GM19395 (cell line): ENCODE measurements around the gene PTCH2.

ENCODE experiments used
- ATAC-seq: cut with Tn5 transposase; IDR thresholded peaks from one replicate; pipeline ENCODE4 v1.9.1; 2021; ENCODE audit warnings: mild to moderate bottlenecking, moderate library complexity; ENCODE audit not compliant: unreplicated experiment

The PTCH2 gene

DNA sequence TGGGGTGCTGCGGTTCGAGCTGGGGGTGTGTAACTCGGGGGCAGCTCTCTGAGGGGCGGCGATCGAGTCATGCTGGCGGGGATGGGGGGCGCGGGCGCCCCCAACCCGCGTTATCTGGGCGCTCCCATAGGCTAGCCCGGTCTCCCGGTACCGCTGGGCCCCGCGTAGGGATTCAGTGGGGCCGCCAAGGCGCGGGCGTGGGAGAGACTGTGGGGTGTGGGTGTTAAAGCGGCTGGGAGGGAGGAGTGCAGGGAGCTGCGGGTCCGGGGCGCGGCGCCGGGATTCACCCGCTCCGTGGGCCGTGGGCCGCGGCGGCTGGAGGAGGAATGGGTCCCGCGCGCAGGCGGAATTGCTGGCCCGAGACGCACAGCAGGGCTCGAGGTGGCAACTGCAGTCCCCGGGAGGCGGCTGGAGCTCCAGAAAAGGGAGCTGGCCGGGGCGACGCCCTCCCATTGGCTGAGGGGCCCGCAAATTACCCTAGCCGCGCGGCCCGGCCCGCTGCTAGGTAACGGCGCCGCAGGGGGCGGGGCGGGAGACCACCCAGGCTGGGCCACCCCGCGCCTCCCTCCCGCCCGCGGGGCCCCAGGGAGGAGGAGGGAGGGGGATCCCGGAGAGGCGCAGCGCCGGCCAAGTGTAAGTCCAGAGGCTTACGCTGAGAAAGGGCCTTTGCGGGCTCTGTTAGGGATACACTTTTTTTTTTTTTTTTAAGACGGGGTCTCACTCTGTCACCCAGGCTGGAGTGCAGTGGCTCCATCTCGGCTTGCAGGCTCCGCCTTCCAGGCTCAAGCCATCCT lies at the start of gene PTCH2:
Gene PTCH2, minus strand, starts transcription at position 392 of the 794 bp plus-strand sequence. Its CDS starts 321 bp downstream, at position 71.
- ATAC-seq: no peak

DNA sequence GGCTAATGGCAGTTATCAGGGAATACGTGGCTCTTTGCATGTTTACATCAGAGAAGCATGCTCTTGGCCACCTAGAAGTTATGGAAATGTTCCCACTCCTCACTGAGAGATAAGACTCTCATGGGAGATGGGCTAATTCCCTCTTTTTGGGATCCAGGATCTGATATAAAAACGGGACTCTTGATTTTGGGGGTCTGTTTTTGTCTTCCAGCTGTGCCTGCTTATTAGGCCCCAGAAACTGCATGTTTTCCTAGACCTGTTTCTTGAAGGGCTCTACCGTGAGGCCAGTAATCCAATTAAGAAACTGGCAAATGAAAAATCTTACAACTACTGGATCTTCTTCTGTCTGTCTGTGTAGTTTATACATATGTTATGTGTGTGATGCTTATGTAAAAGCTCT lies 47.0 kb upstream of the PTCH2 start:
- no peak for ATAC-seq

GRCh38 chr1:44885406-44885805 lies 42.4 kb upstream of the PTCH2 start:
- ATAC-seq: no peak

DNA sequence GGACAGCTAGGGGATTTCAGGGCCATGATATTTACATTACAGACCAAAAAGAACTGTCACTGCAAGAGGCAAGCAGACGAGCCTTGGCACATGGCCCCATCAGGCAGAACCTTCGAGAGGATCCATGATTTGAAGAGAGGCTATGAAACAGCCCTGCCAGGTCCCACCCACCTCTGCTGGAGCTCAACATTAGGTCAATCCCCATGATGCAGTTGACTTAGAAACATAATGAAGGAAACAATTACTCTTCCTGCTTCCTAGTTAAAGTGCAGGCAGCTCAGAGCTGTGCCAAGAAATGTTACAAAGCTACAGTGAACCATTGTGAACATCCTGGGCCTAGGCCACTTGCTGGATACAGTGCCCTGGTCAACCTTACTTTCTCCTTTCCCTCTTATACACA lies 41.7 kb upstream of the PTCH2 start:
- no peak for ATAC-seq

DNA sequence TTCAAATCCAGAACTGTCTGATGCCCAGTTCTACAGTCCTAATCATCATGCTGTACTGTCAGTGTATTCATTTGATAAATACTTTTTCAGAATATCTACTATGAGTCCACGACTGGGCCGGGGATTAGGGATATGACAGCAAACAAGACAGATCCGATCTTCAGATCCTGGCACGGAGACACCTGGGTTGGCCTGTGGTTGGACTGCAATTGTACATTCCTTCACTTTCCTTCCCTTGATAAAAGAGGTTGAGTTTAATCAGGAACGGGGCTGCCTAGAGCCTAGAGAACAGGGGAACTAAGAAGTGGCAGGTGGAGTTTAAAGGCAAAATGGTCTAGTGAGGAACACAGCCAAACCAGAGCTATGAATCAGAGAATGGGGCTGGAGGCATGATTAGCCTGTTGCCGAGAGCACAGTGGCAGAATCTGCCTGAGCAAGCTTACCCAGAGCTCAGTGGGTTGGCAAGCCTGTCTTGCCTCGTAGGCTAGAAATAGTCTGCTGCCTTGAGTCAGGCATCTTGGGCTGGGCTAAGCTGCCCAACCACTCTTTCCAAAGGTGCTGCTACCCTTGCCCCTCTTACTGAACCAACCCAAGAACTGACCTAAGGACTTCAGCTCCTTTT lies 38.1 kb upstream of the PTCH2 start:
- ATAC-seq: no peak

- no peak for ATAC-seq
Observed at GRCh38 chr1:44874155-44874554, 31.1 kb upstream of the PTCH2 start.

GRCh38 chr1:44870096-44870495 lies 27.0 kb upstream of the PTCH2 start:
- ATAC-seq: no peak

- no peak for ATAC-seq
Observed at GRCh38 chr1:44867801-44868200, 24.7 kb upstream of the PTCH2 start.

GRCh38 chr1:44862829-44863401 lies 19.9 kb upstream of the PTCH2 start:
- ATAC-seq: no peak

- no peak for ATAC-seq
Observed at GRCh38 chr1:44860891-44861425, 17.9 kb upstream of the PTCH2 start.

DNA sequence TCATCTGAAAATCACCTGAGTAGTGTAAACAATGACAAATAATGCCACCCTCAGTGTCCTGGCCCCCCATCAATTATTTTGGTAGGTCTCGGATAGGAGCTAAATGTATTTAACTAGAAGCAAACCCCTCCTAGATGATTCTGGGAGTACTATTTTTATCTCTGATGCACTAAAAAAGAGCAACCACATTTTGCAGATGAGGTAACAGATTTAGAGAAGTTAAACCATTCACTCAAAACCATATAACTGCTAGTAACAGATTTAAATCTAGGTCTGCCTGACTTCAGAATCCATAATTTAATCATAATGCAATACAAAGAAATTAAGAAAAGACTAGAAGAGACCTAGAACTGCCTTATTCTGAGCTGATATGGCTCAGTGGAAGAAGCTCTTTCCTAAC lies 17.3 kb upstream of the PTCH2 start:
- ATAC-seq: no peak

DNA sequence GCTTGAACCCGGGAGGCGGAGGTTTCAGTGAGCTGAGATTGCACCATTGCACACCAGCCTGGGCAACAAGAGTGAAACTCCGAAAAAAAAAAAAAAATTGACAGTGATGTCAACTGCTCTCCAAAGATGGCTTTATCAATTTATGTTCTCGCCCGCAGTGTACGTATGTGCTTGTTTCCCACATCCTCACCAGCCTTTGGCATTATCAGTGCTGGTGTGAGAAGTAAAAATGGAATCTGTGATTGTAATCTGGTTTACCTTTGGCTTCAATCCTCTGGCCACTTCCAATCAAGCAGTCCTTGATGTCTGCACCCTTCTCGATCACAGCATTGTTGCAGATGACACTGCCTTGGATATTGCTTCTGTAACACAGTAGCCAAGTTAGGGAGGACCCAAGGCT lies 14.4 kb upstream of the PTCH2 start:
- no peak for ATAC-seq

DNA sequence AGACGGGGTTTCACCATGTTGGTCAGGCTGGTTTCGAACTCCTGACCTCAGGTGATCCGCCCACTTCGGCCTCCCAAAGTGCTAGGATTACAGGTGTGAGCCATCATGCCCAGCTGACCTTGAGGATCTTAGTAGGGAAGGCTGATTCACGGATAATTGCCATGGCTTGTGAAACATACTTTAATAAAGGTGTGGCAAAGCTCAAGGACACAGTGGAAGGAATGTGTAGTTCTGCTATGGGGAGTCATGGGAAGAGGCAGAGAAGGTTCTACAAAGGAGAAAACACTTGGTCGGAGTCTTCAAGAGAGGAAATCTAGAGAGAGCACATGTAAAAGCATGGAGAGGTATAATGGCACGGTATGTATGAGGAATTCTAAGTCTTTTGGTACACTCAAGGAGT lies 12.7 kb upstream of the PTCH2 start:
- ATAC-seq: no peak

GRCh38 chr1:44854970-44855369 lies 11.9 kb upstream of the PTCH2 start:
- no peak for ATAC-seq

GRCh38 chr1:44853201-44853600 lies 10.1 kb upstream of the PTCH2 start:
- ATAC-seq: no peak

DNA sequence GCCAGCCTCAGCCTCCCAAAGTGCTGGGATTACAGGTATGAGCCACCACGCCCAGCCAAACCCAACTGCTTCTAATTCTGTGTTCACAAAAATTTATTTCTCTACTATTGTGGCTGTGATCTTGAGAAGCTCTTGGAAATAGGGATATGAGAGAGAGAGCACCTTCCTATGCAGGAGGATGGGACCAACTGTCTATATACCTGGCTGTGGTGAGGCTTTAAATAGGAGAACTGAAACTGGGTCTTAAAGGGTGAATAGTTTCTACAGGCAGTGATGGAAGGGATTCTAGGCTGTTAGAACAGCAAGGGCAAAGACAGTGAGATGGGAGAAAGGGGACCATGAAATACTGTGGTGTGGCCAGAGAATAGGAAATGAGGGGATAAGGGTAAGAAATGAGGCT lies 8.3 kb upstream of the PTCH2 start:
- ATAC-seq: no peak

- ATAC-seq: no peak
Observed at GRCh38 chr1:44849575-44850132, 6.6 kb upstream of the PTCH2 start.

- ATAC-seq: no peak
Observed at GRCh38 chr1:44848456-44849181, 5.6 kb upstream of the PTCH2 start.

DNA sequence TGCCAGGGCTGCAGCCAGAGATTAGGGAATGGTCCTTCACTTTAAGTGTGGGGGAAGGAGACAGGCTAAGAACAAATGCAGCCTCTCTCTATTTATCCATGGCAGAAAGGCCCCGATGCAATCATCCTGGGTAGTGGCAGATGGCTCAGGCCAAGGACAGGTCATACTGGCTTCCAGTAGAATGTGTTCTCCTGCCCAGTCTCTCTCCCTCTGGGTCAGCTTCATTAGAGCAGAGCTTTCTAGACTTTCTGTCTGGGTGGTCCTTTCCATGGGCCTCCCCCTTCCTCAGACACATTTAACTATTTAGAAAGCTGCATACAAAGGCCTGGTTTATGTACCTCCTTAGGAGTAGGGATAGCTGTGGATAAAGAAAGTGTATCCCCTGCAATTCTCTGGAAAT lies 4.8 kb upstream of the PTCH2 start:
- no peak for ATAC-seq

- ATAC-seq: no peak
Observed at GRCh38 chr1:44846985-44847384, 3.9 kb upstream of the PTCH2 start.

DNA sequence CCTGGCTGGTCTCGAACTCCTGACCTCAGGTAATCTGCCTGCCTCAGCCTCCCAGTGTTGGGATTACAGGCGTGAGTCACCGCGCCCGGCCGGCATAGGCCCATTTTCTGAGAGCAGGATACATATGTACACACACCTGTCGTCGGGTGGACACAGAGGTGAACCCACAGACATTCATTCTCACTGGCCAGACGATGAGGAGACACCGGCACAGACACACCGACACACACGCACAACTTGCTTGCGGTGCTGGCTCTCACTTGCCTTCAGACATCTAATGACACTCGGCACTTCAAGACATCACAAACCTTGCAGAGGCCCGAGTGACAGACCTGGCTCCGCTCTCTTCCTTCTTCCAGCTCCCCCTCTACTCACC lies 579 bp downstream of the PTCH2 start:
- no peak for ATAC-seq
